ENCODE results near the gene KCNG4. TPM values are rescaled to one million over a fixed set of nuclear protein-coding genes. Genes with fewer than 3 reads are reported as not detected.

KCNG4 gene
- total and polyA plus RNA-seq, 2 of the 8 experiments (the other 6 are each of a cell fraction or from before 2014, with no cell fraction given), result not detected

DNA sequence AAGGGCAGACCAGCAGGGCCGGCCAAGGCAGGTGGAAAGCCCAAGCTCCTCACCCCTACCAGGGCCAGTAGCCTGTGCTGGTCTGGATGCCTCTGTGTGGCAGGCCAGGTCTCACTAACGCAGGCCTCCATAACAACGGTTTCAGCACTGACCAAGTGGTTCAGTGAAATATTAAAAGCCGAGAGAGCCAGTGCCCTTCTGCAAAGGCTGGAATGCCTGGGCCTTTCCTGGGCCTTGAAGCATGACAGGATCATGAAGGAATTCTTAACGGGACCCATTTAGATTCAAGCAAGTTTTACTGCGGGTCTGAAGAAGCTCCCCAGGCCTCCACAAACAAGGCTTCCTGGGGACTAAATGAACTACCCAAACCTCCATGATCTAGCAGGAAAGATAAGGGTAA is 32.6 kb downstream of the KCNG4 start:
- H3K23ac ChIP-seq (ENCODE audit: insufficient read length), result no peak overlapping the region
- H3K4me3 ChIP-seq (ENCODE audit: extremely low read depth in 1 of 4, insufficient read depth in 2 of 4, low read depth in 3 of 4, low read length in 4 of 4), result no peak overlapping the region
- no peaks in the 10 kb centered on the region for H3K27me3 ChIP-seq (replicated peaks in 1 of 4; ENCODE audit: control insufficient read depth in 3 of 4, extremely low read depth in 1 of 4, insufficient read depth in 3 of 4, low read length in 3 of 4)
- POLR2A ChIA-PET (ENCODE audit: partially characterized antibody), result no interaction called here
- 79% methylated on average over 6 of the region's 6 CpGs; no CpG with 5 or more reads in 1 of the 2 experiments for WGBS, 2 experiments (ENCODE audit: extremely low coverage in 1 of 2, insufficient coverage in 1 of 2, insufficient read length in 1 of 2, insufficient replicate concordance in 2 of 2, low coverage in 1 of 2, low lambda C conversion rate in 2 of 2, missing lambda C conversion rate in 1 of 2)
- TF ChIP-seq RBBP5 (IDR thresholded peaks at IDR 0.05; ENCODE audit: borderline replicate concordance, low read depth, low read length) (no peak), KDM5A (IDR thresholded peaks at IDR 0.05; ENCODE audit: low read length) (no peak), EGR1 (IDR thresholded peaks at IDR 0.05; ENCODE audit: borderline replicate concordance, low read depth, low read length) (no peak), SP4 (IDR thresholded peaks at IDR 0.05; ENCODE audit: low read length) (no peak), TBP (IDR thresholded peaks at IDR 0.05; ENCODE audit: low read depth, low read length) (no peak), BCL11A (IDR thresholded peaks at IDR 0.05; ENCODE audit: low read depth in 2 of 2, low read length in 2 of 2) (no peak), RFX5 (IDR thresholded peaks at IDR 0.05; ENCODE audit: borderline replicate concordance, low read depth, low read length) (no peak), TAF7 (optimal IDR thresholded peaks at IDR 0.05; ENCODE audit: borderline replicate concordance, low read depth, low read length) (no peak)
- TF ChIP-seq, protein P1, sequence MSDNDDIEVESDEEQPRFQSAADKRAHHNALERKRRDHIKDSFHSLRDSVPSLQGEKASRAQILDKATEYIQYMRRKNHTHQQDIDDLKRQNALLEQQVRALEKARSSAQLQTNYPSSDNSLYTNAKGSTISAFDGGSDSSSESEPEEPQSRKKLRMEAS (IDR thresholded peaks at IDR 0.05), result no peak
- no peaks in the 10 kb centered on the region for H3K79me1 ChIP-seq (ENCODE audit: low read depth, low read length)
- no peak overlapping the region for H2BK15ac ChIP-seq (ENCODE audit: low read length)
- no peak overlapping the region for H3K9ac ChIP-seq (replicated peaks in 1 of 4; ENCODE audit: extremely low read depth in 1 of 4, low read depth in 3 of 4, low read length in 3 of 4)
- H3K4ac ChIP-seq (replicated peaks; ENCODE audit: insufficient read length, low read depth, low read length), result no peak overlapping the region
- CTCF ChIA-PET (ENCODE audit: partially characterized antibody), result interaction anchor here (0.6 to 1.5 kb wide), 4 partner anchors 20 to 171 kb away, joined by 3 to 5 read pairs (median 4); no protein-coding TSS in a partner anchor
- H3K23me2 ChIP-seq (ENCODE audit: low read depth, low read length), result no peaks in the 10 kb centered on the region
- DNase-seq (ENCODE audit: low read depth in 1 of 2, low spot score in 2 of 2) (no peak), FAIRE-seq (no peak)
- H2BK5ac ChIP-seq (ENCODE audit: low read depth, low read length), result no peak overlapping the region
- H2BK120ac ChIP-seq (replicated peaks; ENCODE audit: low read depth, low read length), result no peak overlapping the region
- no peak overlapping the region for H3K56ac ChIP-seq (replicated peaks; ENCODE audit: insufficient read length, low read depth, low read length)
- no peak overlapping the region for H3K14ac ChIP-seq (ENCODE audit: insufficient read length)
- no peaks in the 10 kb centered on the region for H3K36me3 ChIP-seq (ENCODE audit: control insufficient read depth in 2 of 4, insufficient read depth in 4 of 4, low read length in 3 of 4)
- H3K9me3 ChIP-seq (ENCODE audit: insufficient read depth in 2 of 2, low read depth in 1 of 2, low read length in 1 of 2), result no peaks in the 10 kb centered on the region
- H2AFZ ChIP-seq (ENCODE audit: low read length), result no peak overlapping the region
- no peak overlapping the region for H3K4me2 ChIP-seq (ENCODE audit: insufficient read depth in 1 of 2, low read depth in 2 of 2, low read length in 2 of 2)
- H2AK5ac ChIP-seq (ENCODE audit: low read depth, low read length), result no peak overlapping the region; the same call in 1 of the 2 replicates
- no peak overlapping the region for H4K91ac ChIP-seq (replicated peaks; ENCODE audit: insufficient read length, low read length)
- H2BK20ac ChIP-seq (ENCODE audit: low read length), result no peak overlapping the region
- no peak overlapping the region for H4K5ac ChIP-seq (ENCODE audit: insufficient read length, low read depth, low read length)
- no peak overlapping the region for H3K27ac ChIP-seq (ENCODE audit: low read depth, low read length)
- H2BK12ac ChIP-seq (ENCODE audit: low read depth, low read length), result no peak overlapping the region
- peaks cover 0 to 3% (median 0%) of the 10 kb centered on the region in 4 experiments; a peak in 1 of 7 replicates for H3K4me1 ChIP-seq (replicated peaks in 1 of 4; ENCODE audit: control insufficient read depth in 3 of 4, insufficient read depth in 4 of 4, low read length in 3 of 4)
- H4K20me1 ChIP-seq (replicated peaks in 1 of 2; ENCODE audit: control insufficient read depth in 1 of 2, insufficient read depth in 2 of 2, low read length in 2 of 2), result no peaks in the 10 kb centered on the region
- H3K79me2 ChIP-seq (ENCODE audit: control insufficient read depth in 1 of 2, insufficient read depth in 2 of 2, low read length in 2 of 2), result no peaks in the 10 kb centered on the region
- no peak overlapping the region for H3K18ac ChIP-seq (ENCODE audit: extremely low read depth, low read length)
- no peak overlapping the region; the same call in 1 of the 2 replicates for H4K8ac ChIP-seq (ENCODE audit: extremely low read depth, insufficient read depth, low read length)

All from H1 (cell line).